GM18951 (cell line): ENCODE data around the gene YAP1.

Experiments used
- POLR2A ChIP-seq: IDR thresholded peaks from 4 replicates; pipeline ENCODE4 v1.6.1; 2011; ENCODE audit warnings: mild to moderate bottlenecking; ENCODE audit not compliant: insufficient read length, insufficient read depth; ENCODE audit errors: extremely low read depth
- in situ Hi-C: fragments of 300-500 bp; cut with MboI; formaldehyde crosslinking; loops from one replicate; pipeline ENCODE4 v1.12.0; 2022; ENCODE audit warnings: low sequenced_read_pairs, mixed read lengths, inconsistent platforms; ENCODE audit not compliant: unreplicated experiment

Gene YAP1

DNA sequence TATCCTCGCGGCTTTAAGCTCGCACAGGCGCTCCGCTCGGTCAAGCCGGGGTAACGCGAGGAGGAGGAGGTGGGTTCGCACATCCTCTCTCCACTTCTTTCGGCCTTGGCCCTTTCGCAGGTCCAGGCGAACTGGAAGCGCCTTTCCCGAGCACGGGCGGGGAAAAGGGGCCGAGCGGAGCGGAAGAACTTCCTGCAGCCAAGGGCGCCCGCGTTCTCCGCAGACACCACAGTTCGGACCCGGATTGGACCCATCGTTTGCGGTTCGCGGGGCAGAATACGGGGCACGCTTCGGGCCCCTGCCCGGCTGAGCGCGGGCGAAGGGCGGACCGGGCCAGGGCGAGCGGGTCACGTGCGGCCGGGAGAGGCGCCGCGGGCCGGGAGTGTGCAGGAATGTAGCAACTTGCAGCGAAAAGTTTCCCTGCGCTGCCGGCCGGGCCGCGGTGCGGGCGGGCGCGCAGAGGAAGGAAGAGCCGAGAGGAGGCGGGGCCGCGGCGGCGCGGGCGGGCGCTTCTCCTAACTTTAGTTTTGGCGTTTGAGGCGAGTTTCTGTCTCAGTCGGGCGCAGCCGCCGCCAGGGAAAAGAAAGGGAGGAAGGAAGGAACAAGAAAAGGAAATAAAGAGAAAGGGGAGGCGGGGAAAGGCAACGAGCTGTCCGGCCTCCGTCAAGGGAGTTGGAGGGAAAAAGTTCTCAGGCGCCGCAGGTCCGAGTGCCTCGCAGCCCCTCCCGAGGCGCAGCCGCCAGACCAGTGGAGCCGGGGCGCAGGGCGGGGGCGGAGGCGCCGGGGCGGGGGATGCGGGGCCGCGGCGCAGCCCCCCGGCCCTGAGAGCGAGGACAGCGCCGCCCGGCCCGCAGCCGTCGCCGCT lies at the start of gene YAP1:
Gene YAP1, plus strand, starts transcription at position 552 of the 865 bp plus-strand sequence. CDS start 402 bp downstream, outside the sequence.
- no peak for TF ChIP-seq POLR2A
- in situ Hi-C loops: no loop called here

- TF ChIP-seq POLR2A: no peak
- in situ Hi-C loops: no loop called here
Measured at GRCh38 chr11:102061276-102061675, 49.0 kb upstream of the YAP1 start.

GRCh38 chr11:102062106-102062505 lies 48.1 kb upstream of the YAP1 start:
- in situ Hi-C loops: no loop called here
- TF ChIP-seq POLR2A: no peak

- in situ Hi-C loops: no loop called here
- TF ChIP-seq POLR2A: no peak
Measured at GRCh38 chr11:102064316-102064715, 45.9 kb upstream of the YAP1 start.

DNA sequence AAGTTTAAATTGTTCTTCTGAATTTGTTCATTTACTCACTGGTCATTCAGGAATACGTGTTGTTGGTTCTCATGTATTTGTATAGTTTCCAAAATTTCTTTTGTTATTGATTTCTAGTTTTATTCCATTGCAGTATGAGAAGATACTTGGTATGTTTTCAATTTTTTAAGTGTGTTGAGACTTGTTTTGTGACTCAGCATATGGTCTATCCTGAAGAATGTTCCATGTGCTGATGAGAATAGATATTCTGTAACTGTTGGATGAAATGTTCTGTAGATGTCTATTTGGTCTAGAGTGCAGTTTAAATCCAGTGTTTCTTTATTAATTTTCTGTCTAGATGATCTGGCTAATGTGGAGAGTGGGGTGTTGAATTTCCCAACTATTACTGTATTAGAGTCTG lies 39.5 kb upstream of the YAP1 start:
- TF ChIP-seq POLR2A: no peak
- in situ Hi-C loops: no loop called here

DNA sequence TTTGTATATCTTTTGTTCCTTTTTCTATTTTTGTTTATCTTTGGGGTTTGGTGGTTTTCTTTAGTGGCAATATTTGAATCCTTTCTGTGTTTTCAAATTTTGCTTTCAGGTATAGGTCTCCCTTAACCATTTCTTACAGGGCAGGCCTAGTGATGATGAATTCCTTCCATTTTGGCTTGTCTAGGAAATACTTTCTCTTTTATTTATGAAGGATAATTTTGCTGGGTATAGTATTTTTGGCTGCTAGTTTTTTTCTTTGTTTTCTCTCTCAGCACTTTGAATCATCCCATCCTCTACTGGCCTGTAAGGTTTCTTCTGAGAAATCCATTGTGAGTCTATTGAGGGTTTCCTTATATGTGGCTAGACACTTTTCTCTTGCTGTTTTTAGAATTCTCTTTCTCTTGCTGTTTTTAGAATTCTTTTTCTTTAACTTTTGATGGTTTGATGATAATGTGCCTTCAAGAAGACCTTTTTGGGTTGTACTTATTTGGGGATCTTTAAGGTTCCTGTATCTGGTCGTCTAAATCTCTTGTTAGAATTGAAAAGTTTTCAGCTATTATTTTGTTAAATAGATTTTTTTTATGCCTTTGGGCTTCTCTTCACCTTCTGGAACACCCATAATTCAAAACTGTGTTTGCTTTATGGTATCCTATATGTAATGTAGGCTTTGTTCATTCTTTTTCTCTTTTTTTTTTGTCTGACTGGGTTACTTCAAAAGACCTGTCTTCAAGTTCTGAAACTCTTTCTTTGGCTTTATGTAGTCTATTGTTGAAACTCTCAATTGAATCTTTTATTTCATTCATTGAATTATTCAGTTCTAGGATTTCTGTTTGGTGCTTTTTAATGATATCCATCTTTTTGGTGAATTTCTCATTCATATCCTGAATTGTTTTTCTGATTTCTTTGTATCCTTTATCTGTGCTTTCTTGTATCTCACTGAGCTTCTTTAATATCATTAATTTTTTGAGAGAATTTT lies 38.5 kb upstream of the YAP1 start:
- TF ChIP-seq POLR2A: no peak
- in situ Hi-C loops: no loop called here

- in situ Hi-C loops: no loop called here
- TF ChIP-seq POLR2A: no peak
Measured at GRCh38 chr11:102073253-102073652, 37.0 kb upstream of the YAP1 start.

- no peak for TF ChIP-seq POLR2A
- in situ Hi-C loops: no loop called here
Measured at GRCh38 chr11:102079625-102080024, 30.6 kb upstream of the YAP1 start.

- TF ChIP-seq POLR2A: no peak
- in situ Hi-C loops: no loop called here
Measured at GRCh38 chr11:102081313-102081712, 28.9 kb upstream of the YAP1 start.

GRCh38 chr11:102085864-102086551 lies 24.2 kb upstream of the YAP1 start:
- no peak for TF ChIP-seq POLR2A
- in situ Hi-C loops: no loop called here

GRCh38 chr11:102097186-102097585 lies 13.1 kb upstream of the YAP1 start:
- in situ Hi-C loops: no loop called here
- no peak for TF ChIP-seq POLR2A

GRCh38 chr11:102099755-102100154 lies 10.5 kb upstream of the YAP1 start:
- in situ Hi-C loops: no loop called here
- no peak for TF ChIP-seq POLR2A
